ENCODE measurements around the gene FMN2. TPM values are rescaled to one million over a fixed set of nuclear protein-coding genes. Genes with fewer than 3 reads are reported as not detected.

Gene FMN2
- total RNA-seq, 1 experiment from 2014 or later: 4.6 TPM

GRCh38 chr1:240230816-240231215 is 139.1 kb downstream of the FMN2 start:
- no TSS peak for BruUV-seq (replicated peaks)
- Histone ChIP-seq H3K79me2 (ENCODE audit: low read length) (no peaks in the 10 kb centered on the region), H3K4me1 (ENCODE audit: insufficient read depth, low read length) (peaks cover 36% of the 10 kb centered on the region), H3K9ac (ENCODE audit: low read length) (no peak overlapping the region), H3K27me3 (ENCODE audit: low read length) (no peaks in the 10 kb centered on the region), H3K36me3 (ENCODE audit: low read depth, low read length) (peaks cover 7% of the 10 kb centered on the region; the same call in 1 of the 2 replicates), H3K9me2 (replicated peaks; ENCODE audit: low read length) (no peaks in the 10 kb centered on the region), H3K4me2 (ENCODE audit: low read length) (no peak overlapping the region), H3K27ac (ENCODE audit: low read length) (no peak overlapping the region), H3K9me3 (ENCODE audit: low read length) (no peaks in the 10 kb centered on the region), H3K4me3 (ENCODE audit: low read length) (no peak overlapping the region), H3F3A (ENCODE audit: low read length, unreplicated experiment) (no peaks in the 10 kb centered on the region), H4K20me1 (ENCODE audit: low read length) (no peaks in the 10 kb centered on the region), H2AFZ (ENCODE audit: low read length) (no peak overlapping the region)
- intact Hi-C loops (cut with micrococcal nuclease): no loop called here
- CTCF ChIA-PET: interaction anchor here (0.5 kb wide), 1 partner anchor 11 kb away, joined by 3 read pairs; no protein-coding TSS in a partner anchor
- ATAC-seq: no peak
- DNase-seq: no peak
- POLR2A ChIA-PET (ENCODE audit: unreplicated experiment): no interaction called here
- TF ChIP-seq CTCF (conservative IDR thresholded peaks at IDR 0.05; ENCODE audit: low read depth, low read length) (no peak), EZH2phosphoT487 (IDR thresholded peaks at IDR 0.05; ENCODE audit: borderline replicate concordance, low read length) (no peak), EZH2 (IDR thresholded peaks at IDR 0.05; ENCODE audit: low read length, unreplicated experiment) (no peak)

- CTCF ChIA-PET: no interaction called here
- Histone ChIP-seq H3K9ac (ENCODE audit: low read length) (0 out of 2 replicates have a peak overlapping the region, but pooled peaks have one; percentile 8), H2AFZ (ENCODE audit: low read length) (no peak overlapping the region), H3K27me3 (ENCODE audit: low read length) (no peaks in the 10 kb centered on the region), H3K4me1 (ENCODE audit: insufficient read depth, low read length) (peaks cover 44% of the 10 kb centered on the region), H4K20me1 (ENCODE audit: low read length) (no peaks in the 10 kb centered on the region), H3K27ac (ENCODE audit: low read length) (peak overlapping the region; percentile 77), H3K36me3 (ENCODE audit: low read depth, low read length) (peaks cover 7% of the 10 kb centered on the region; the same call in 1 of the 2 replicates), H3K4me3 (ENCODE audit: low read length) (no peak overlapping the region), H3K79me2 (ENCODE audit: low read length) (no peaks in the 10 kb centered on the region), H3F3A (ENCODE audit: low read length, unreplicated experiment) (no peaks in the 10 kb centered on the region), H3K9me2 (replicated peaks; ENCODE audit: low read length) (no peaks in the 10 kb centered on the region), H3K9me3 (ENCODE audit: low read length) (no peaks in the 10 kb centered on the region), H3K4me2 (ENCODE audit: low read length) (peak overlapping the region; percentile 4; the same call in 1 of the 2 replicates)
- peak; percentile 77 for DNase-seq
- ATAC-seq: peak; percentile 82
- intact Hi-C loops (cut with micrococcal nuclease): loop anchor here (1.0 to 2.0 kb wide), 4 partner anchors 26 to 184 kb away; no protein-coding TSS in a partner anchor
- TF ChIP-seq CTCF (conservative IDR thresholded peaks at IDR 0.05; ENCODE audit: low read depth, low read length) (no peak), EZH2phosphoT487 (IDR thresholded peaks at IDR 0.05; ENCODE audit: borderline replicate concordance, low read length) (no peak), EZH2 (IDR thresholded peaks at IDR 0.05; ENCODE audit: low read length, unreplicated experiment) (no peak)
- POLR2A ChIA-PET (ENCODE audit: unreplicated experiment): no interaction called here
- no TSS peak for BruUV-seq (replicated peaks)
Measured at GRCh38 chr1:240232530-240232929, 140.8 kb downstream of the FMN2 start.

GRCh38 chr1:240234485-240235210 is 143.0 kb downstream of the FMN2 start:
- Histone ChIP-seq H3K4me2 (ENCODE audit: low read length) (peak overlapping the region; percentile 34), H4K20me1 (ENCODE audit: low read length) (no peaks in the 10 kb centered on the region), H3F3A (ENCODE audit: low read length, unreplicated experiment) (no peaks in the 10 kb centered on the region), H3K4me1 (ENCODE audit: insufficient read depth, low read length) (peaks cover 44% of the 10 kb centered on the region), H3K4me3 (ENCODE audit: low read length) (no peak overlapping the region), H3K9me3 (ENCODE audit: low read length) (no peaks in the 10 kb centered on the region), H3K9me2 (replicated peaks; ENCODE audit: low read length) (no peaks in the 10 kb centered on the region), H3K27ac (ENCODE audit: low read length) (peak overlapping the region; percentile 77), H3K27me3 (ENCODE audit: low read length) (no peaks in the 10 kb centered on the region), H2AFZ (ENCODE audit: low read length) (no peak overlapping the region), H3K79me2 (ENCODE audit: low read length) (no peaks in the 10 kb centered on the region), H3K9ac (ENCODE audit: low read length) (peak overlapping the region; percentile 35; the same call in 1 of the 2 replicates), H3K36me3 (ENCODE audit: low read depth, low read length) (peaks cover 7% of the 10 kb centered on the region; the same call in 1 of the 2 replicates)
- ChIA-PET POLR2A (ENCODE audit: unreplicated experiment) (interaction anchor here (0.5 to 0.7 kb wide), 3 partner anchors 79 to 306 kb away, joined by 3 to 18 read pairs (median 5); no protein-coding TSS in a partner anchor), CTCF (interaction anchor here (0.6 kb wide), 1 partner anchor 277 kb away, joined by 3 read pairs; no protein-coding TSS in a partner anchor)
- TF ChIP-seq EZH2 (IDR thresholded peaks at IDR 0.05; ENCODE audit: low read length, unreplicated experiment) (no peak), EZH2phosphoT487 (IDR thresholded peaks at IDR 0.05; ENCODE audit: borderline replicate concordance, low read length) (no peak), CTCF (conservative IDR thresholded peaks at IDR 0.05; ENCODE audit: low read depth, low read length) (no peak)
- ATAC-seq: peak; percentile 50
- intact Hi-C loops (cut with micrococcal nuclease): no loop called here
- no TSS peak for BruUV-seq (replicated peaks)
- peak; percentile 73 for DNase-seq

Data from PC-3 (cell line).